Measurements from ENCODE around the gene PNPLA7. TPM values are rescaled to one million over a fixed set of nuclear protein-coding genes. Genes with fewer than 3 reads are reported as not detected.
"Not testable (repeated sequence)": the region's sequence is repeated elsewhere in the genome, so short reads cannot be mapped to it uniquely, and the experiment has no call there.

PNPLA7 gene
- total RNA-seq (2021) (0.90 and 1.8 TPM in 2 replicates), Bru-seq, nascent RNA (percentile 22 among the genes with signal in this experiment), BruChase-seq, experiment 1, labeled RNA remaining after a 2-hour chase (percentile 29 among the genes with signal in this experiment), BruChase-seq, experiment 2, labeled RNA remaining after a 6-hour chase (percentile 50 among the genes with signal in this experiment)
- long read RNA-seq, partial matches to known transcripts = 1 of 2 reads
- long read RNA-seq, other reads (novel, unspliced or antisense) = 1 of 2 reads

GRCh38 chr9:137550231-137550621 is at the start of gene PNPLA7:
PNPLA7 (minus strand) TSS chr9:137550402; CDS start chr9:137550197, 205 bp downstream.
- peak; percentile 70 for DNase-seq (ENCODE audit: low spot score)
- intact Hi-C loops (cut with micrococcal nuclease; ENCODE audit: unreplicated experiment) = no loop called here

DNA sequence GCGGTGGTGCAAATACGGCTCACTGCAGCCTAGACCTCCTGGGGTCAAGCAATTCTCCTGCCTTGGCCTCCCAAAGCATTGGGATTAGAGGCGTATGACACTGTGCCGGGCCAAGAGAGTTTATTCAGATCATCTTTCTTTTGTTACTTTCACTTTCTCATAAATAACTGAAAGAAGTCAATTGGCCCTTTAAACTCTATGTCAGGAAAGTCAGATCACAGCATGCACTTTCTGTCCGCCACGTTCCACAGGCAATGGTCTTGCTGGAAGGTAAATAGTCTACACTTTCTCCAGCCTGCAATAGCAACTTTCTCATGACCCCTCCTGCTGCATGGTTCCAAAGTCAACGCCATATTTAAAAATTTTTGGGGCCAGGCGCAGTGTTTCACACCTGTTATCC is 48.7 kb upstream of the PNPLA7 start:
- DNase-seq (ENCODE audit: low spot score) = no peak
- no peak overlapping the region for H3K4me3 ChIP-seq (ENCODE audit: low read depth, low read length, poor library complexity, severe bottlenecking)
- CTCF ChIA-PET = no interaction called here
- no peaks in the 10 kb centered on the region for H3K36me3 ChIP-seq (ENCODE audit: insufficient read depth, low read length, poor library complexity, severe bottlenecking)
- TF ChIP-seq, protein P1, sequence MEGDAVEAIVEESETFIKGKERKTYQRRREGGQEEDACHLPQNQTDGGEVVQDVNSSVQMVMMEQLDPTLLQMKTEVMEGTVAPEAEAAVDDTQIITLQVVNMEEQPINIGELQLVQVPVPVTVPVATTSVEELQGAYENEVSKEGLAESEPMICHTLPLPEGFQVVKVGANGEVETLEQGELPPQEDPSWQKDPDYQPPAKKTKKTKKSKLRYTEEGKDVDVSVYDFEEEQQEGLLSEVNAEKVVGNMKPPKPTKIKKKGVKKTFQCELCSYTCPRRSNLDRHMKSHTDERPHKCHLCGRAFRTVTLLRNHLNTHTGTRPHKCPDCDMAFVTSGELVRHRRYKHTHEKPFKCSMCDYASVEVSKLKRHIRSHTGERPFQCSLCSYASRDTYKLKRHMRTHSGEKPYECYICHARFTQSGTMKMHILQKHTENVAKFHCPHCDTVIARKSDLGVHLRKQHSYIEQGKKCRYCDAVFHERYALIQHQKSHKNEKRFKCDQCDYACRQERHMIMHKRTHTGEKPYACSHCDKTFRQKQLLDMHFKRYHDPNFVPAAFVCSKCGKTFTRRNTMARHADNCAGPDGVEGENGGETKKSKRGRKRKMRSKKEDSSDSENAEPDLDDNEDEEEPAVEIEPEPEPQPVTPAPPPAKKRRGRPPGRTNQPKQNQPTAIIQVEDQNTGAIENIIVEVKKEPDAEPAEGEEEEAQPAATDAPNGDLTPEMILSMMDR (conservative IDR thresholded peaks at IDR 0.05; ENCODE audit: low read depth, low read length) = no peak
- TF ChIP-seq EZH2 (IDR thresholded peaks at IDR 0.05; ENCODE audit: borderline replicate concordance, low read depth, low read length, poor library complexity, severe bottlenecking) = no peak
- POLR2A ChIA-PET (ENCODE audit: low non-redundant PET) = interaction anchor here (0.5 kb wide), 1 partner anchor 88 kb away, joined by 3 read pairs; no protein-coding TSS in a partner anchor
- intact Hi-C loops (cut with micrococcal nuclease; ENCODE audit: unreplicated experiment) = no loop called here
- peaks cover 8% of the 10 kb centered on the region for H3K4me1 ChIP-seq (ENCODE audit: insufficient read depth, low read length, poor library complexity, severe bottlenecking)
- BruUV-seq (replicated peaks) = no TSS peak
- H3K27me3 ChIP-seq (replicated peaks; ENCODE audit: insufficient read depth, low read depth, low read length, poor library complexity) = no peaks in the 10 kb centered on the region
- H3K27ac ChIP-seq (ENCODE audit: low read depth, low read length, poor library complexity, severe bottlenecking) = no peak overlapping the region
- H3K9me3 ChIP-seq (ENCODE audit: low read depth, low read length, poor library complexity, severe bottlenecking) = no peaks in the 10 kb centered on the region

More at GRCh38 chr9:137550231-137550621, at the start of gene PNPLA7:
- Histone ChIP-seq H3K9me3 (ENCODE audit: low read depth, low read length, poor library complexity, severe bottlenecking) (no peaks in the 10 kb centered on the region), H3K27ac (ENCODE audit: low read depth, low read length, poor library complexity, severe bottlenecking) (peak within 1 kb of the TSS; percentile 63), H3K36me3 (ENCODE audit: insufficient read depth, low read length, poor library complexity, severe bottlenecking) (peaks cover 12% of the 10 kb centered on the region), H3K4me1 (ENCODE audit: insufficient read depth, low read length, poor library complexity, severe bottlenecking) (peaks cover 7% of the 10 kb centered on the region), H3K4me3 (ENCODE audit: low read depth, low read length, poor library complexity, severe bottlenecking) (peak within 1 kb of the TSS; percentile 76), H3K27me3 (replicated peaks; ENCODE audit: insufficient read depth, low read depth, low read length, poor library complexity) (no peaks in the 10 kb centered on the region)
- no peak for TF ChIP-seq EZH2 (IDR thresholded peaks at IDR 0.05; ENCODE audit: borderline replicate concordance, low read depth, low read length, poor library complexity, severe bottlenecking)
- TF ChIP-seq, protein P1 (conservative IDR thresholded peaks at IDR 0.05; ENCODE audit: low read depth, low read length) = no peak
- POLR2A ChIA-PET (ENCODE audit: low non-redundant PET) = no interaction called here
- CTCF ChIA-PET = interaction anchor here (0.5 kb wide), 1 partner anchor 1060 kb away, joined by 3 read pairs; no protein-coding TSS in a partner anchor
- BruUV-seq (replicated peaks) = no TSS peak

GRCh38 chr9:137596577-137596976 is 46.4 kb upstream of the PNPLA7 start:
- POLR2A ChIA-PET (ENCODE audit: low non-redundant PET); H3K27ac ChIP-seq (ENCODE audit: low read depth, low read length, poor library complexity, severe bottlenecking); H3K36me3 ChIP-seq (ENCODE audit: insufficient read depth, low read length, poor library complexity, severe bottlenecking); DNase-seq (ENCODE audit: low spot score); H3K4me3 ChIP-seq (ENCODE audit: low read depth, low read length, poor library complexity, severe bottlenecking); H3K27me3 ChIP-seq (replicated peaks; ENCODE audit: insufficient read depth, low read depth, low read length, poor library complexity); intact Hi-C loops (cut with micrococcal nuclease; ENCODE audit: unreplicated experiment); CTCF ChIA-PET; H3K4me1 ChIP-seq (ENCODE audit: insufficient read depth, low read length, poor library complexity, severe bottlenecking); H3K9me3 ChIP-seq (ENCODE audit: low read depth, low read length, poor library complexity, severe bottlenecking); BruUV-seq (replicated peaks): not testable (repeated sequence)

DNA sequence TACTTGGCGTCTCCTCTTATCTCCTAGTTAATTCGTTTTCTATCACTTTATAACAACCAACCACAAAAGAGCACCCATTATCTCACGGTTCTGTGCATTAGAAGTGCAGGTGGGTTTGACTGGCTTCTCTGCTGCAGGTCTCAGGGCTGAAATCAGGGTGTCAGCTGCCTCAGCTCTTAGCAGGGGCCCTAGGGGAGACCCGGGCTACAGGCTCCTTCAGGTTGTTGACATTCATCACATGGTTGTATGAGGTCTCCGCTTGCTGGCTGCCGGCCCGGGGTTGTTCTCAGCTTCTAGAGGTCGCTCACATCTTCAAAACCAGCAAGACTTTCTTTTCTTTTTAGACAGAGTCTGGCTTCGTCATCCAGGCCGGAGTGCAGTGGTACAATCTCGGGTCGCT is 43.0 kb upstream of the PNPLA7 start:
- H3K4me3 ChIP-seq (ENCODE audit: low read depth, low read length, poor library complexity, severe bottlenecking) = no peak overlapping the region
- no peak overlapping the region for H3K27ac ChIP-seq (ENCODE audit: low read depth, low read length, poor library complexity, severe bottlenecking)
- H3K36me3 ChIP-seq (ENCODE audit: insufficient read depth, low read length, poor library complexity, severe bottlenecking) = peaks cover 5% of the 10 kb centered on the region
- intact Hi-C loops (cut with micrococcal nuclease; ENCODE audit: unreplicated experiment) = no loop called here
- no peaks in the 10 kb centered on the region for H3K27me3 ChIP-seq (replicated peaks; ENCODE audit: insufficient read depth, low read depth, low read length, poor library complexity)
- peaks cover 7% of the 10 kb centered on the region for H3K4me1 ChIP-seq (ENCODE audit: insufficient read depth, low read length, poor library complexity, severe bottlenecking)
- POLR2A ChIA-PET (ENCODE audit: low non-redundant PET) = no interaction called here
- no peak for DNase-seq (ENCODE audit: low spot score)
- CTCF ChIA-PET = no interaction called here
- no peaks in the 10 kb centered on the region for H3K9me3 ChIP-seq (ENCODE audit: low read depth, low read length, poor library complexity, severe bottlenecking)
- BruUV-seq (replicated peaks) = no TSS peak
- TF ChIP-seq, protein P1 (conservative IDR thresholded peaks at IDR 0.05; ENCODE audit: low read depth, low read length) = no peak
- TF ChIP-seq EZH2 (IDR thresholded peaks at IDR 0.05; ENCODE audit: borderline replicate concordance, low read depth, low read length, poor library complexity, severe bottlenecking) = no peak
